ENCODE results near the gene CHST6.

The CHST6 gene

GRCh38 chr16:75532142-75532765 is 37.0 kb upstream of the CHST6 start:
- TF ChIP-seq CTCF (IDR thresholded peaks at IDR 0.05) = no peak
- Histone ChIP-seq H3K27ac (no peak overlapping the region), H3K4me3 (ENCODE audit: low read depth, low read length) (no peak overlapping the region)

DNA sequence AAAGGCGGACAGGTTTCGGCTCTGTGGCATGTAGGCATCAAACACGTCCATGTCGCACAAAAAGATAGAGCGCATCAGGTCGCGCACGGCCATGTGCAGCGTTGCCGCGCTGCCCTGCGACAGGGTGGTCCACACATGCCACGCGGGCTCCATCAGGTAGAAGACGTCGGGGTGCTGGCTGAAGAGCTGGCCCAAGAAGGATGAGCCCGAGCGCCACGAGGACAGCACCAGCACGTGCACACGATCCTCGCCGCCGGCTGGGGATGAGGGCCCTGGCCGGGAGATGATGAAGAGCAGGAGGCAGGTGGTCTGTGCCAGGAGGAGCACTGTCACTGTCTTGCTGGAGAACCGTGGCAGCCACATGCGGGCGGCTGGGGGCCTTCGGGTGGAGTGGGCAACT is 34.7 kb upstream of the CHST6 start:
- no peaks in the 10 kb centered on the region for H3K36me3 ChIP-seq (ENCODE audit: control insufficient read depth, insufficient read depth, low read length)
- no peaks in the 10 kb centered on the region for H3K79me2 ChIP-seq
- no peak overlapping the region for H2AFZ ChIP-seq
- H3K27ac ChIP-seq = no peak overlapping the region
- H3K4me1 ChIP-seq = no peaks in the 10 kb centered on the region
- no peak overlapping the region for H3K4me3 ChIP-seq (ENCODE audit: low read depth, low read length)
- no peaks in the 10 kb centered on the region for H3K9me3 ChIP-seq (ENCODE audit: control insufficient read depth, low read length)
- no peaks in the 10 kb centered on the region for H3K27me3 ChIP-seq (ENCODE audit: control insufficient read depth, insufficient read depth, low read length)
- H3K9ac ChIP-seq = no peak overlapping the region
- no peak overlapping the region for H3K4me2 ChIP-seq (ENCODE audit: low read length)
- no peak for TF ChIP-seq CTCF (IDR thresholded peaks at IDR 0.05)

More at GRCh38 chr16:75532142-75532765, 37.0 kb upstream of the CHST6 start:
- Histone ChIP-seq H3K4me1 (no peaks in the 10 kb centered on the region), H3K9me3 (ENCODE audit: control insufficient read depth, low read length) (no peaks in the 10 kb centered on the region), H3K9ac (no peak overlapping the region), H2AFZ (no peak overlapping the region), H3K4me2 (ENCODE audit: low read length) (no peak overlapping the region), H3K79me2 (no peaks in the 10 kb centered on the region), H3K36me3 (ENCODE audit: control insufficient read depth, insufficient read depth, low read length) (no peaks in the 10 kb centered on the region), H3K27me3 (ENCODE audit: control insufficient read depth, insufficient read depth, low read length) (no peaks in the 10 kb centered on the region)

- Histone ChIP-seq H3K27ac (no peak overlapping the region), H3K36me3 (ENCODE audit: control insufficient read depth, insufficient read depth, low read length) (no peaks in the 10 kb centered on the region), H3K4me3 (ENCODE audit: low read depth, low read length) (no peak overlapping the region), H3K4me2 (ENCODE audit: low read length) (no peak overlapping the region), H3K9me3 (ENCODE audit: control insufficient read depth, low read length) (no peaks in the 10 kb centered on the region), H3K9ac (no peak overlapping the region), H3K27me3 (ENCODE audit: control insufficient read depth, insufficient read depth, low read length) (no peaks in the 10 kb centered on the region), H2AFZ (no peak overlapping the region), H3K79me2 (no peaks in the 10 kb centered on the region), H3K4me1 (no peaks in the 10 kb centered on the region)
- no peak for TF ChIP-seq CTCF (IDR thresholded peaks at IDR 0.05)
Observed at GRCh38 chr16:75529056-75529905, 34.0 kb upstream of the CHST6 start.

DNA sequence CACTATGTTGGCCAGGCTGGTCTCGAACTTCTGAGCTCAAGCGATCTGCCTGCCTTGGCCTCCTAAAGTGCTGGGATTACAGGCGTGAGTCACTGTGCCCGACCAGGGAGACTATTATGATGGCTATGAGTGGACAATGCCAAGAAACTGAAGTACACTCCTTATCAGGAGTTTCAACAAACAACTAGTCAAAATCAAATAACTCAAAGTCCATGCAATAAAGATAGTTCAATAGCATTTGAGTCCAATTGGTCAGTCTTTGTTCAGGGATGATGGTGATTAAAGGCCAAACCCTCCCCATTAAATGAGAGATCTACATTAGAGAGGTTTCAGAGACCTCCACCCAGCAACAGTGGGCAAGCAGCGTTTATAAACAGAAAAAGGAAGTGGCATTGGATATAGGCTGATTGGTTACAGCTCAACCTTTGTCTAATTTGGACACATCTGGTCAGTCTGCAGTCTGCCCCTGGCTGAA is 32.6 kb upstream of the CHST6 start:
- no peak for TF ChIP-seq CTCF (IDR thresholded peaks at IDR 0.05)
- no peaks in the 10 kb centered on the region for H3K4me1 ChIP-seq
- no peaks in the 10 kb centered on the region for H3K79me2 ChIP-seq
- H3K4me3 ChIP-seq (ENCODE audit: low read depth, low read length) = no peak overlapping the region
- H3K36me3 ChIP-seq (ENCODE audit: control insufficient read depth, insufficient read depth, low read length) = no peaks in the 10 kb centered on the region
- no peaks in the 10 kb centered on the region for H3K9me3 ChIP-seq (ENCODE audit: control insufficient read depth, low read length)
- H3K27ac ChIP-seq = no peak overlapping the region
- no peaks in the 10 kb centered on the region for H3K27me3 ChIP-seq (ENCODE audit: control insufficient read depth, insufficient read depth, low read length)
- no peak overlapping the region for H3K4me2 ChIP-seq (ENCODE audit: low read length)
- H3K9ac ChIP-seq = no peak overlapping the region
- no peak overlapping the region for H2AFZ ChIP-seq
